Keratinocyte (primary cell): Measurements from ENCODE around the gene ZNF416. TPM values are rescaled to one million over a fixed set of nuclear protein-coding genes. Genes with fewer than 3 reads are reported as not detected.

ENCODE experiments used
- DNase-seq: peaks from one replicate; pipeline ENCODE4 v3.0.0-alpha.2; 2011; ENCODE audit warnings: low read depth, missing footprints, low spot score
- FAIRE-seq: peaks from 2 replicates; lab custom pipeline; 2011; peaks lifted over from hg19 to GRCh38; lab: Jason Lieb, UNC
- H2AFZ ChIP-seq: 2 replicates; pipeline ENCODE4 v1.6.0; 2012; ENCODE audit warnings: low read length, control low read depth, inconsistent platforms; ENCODE audit not compliant: control insufficient read depth
- H3K27ac ChIP-seq: 2 replicates; pipeline ENCODE4 v1.5.1; 2011; ENCODE audit warnings: low read length; ENCODE audit not compliant: control insufficient read depth, insufficient read depth
- H3K27me3 ChIP-seq: 3 replicates; pipeline ENCODE4 v1.6.0; 2011; ENCODE audit warnings: low read length; ENCODE audit not compliant: control insufficient read depth, insufficient read depth; ENCODE audit errors: extremely low read depth
- H3K36me3 ChIP-seq, 2 experiments: 2 replicates in 1 of 2; 3 replicates in 1 of 2; pipeline ENCODE4 v1.5.1; 2011; ENCODE audit warnings: low read length in 2 of 2, mild to moderate bottlenecking in 1 of 2; ENCODE audit not compliant: control insufficient read depth in 2 of 2, insufficient read depth in 2 of 2; ENCODE audit errors: extremely low read depth in 1 of 2
- H3K4me1 ChIP-seq: 3 replicates; pipeline ENCODE4 v1.5.1; 2011; ENCODE audit warnings: low read length; ENCODE audit not compliant: control insufficient read depth, insufficient read depth; ENCODE audit errors: extremely low read depth
- H3K4me2 ChIP-seq: 3 replicates; pipeline ENCODE4 v1.6.0; 2011; ENCODE audit warnings: low read depth, low read length; ENCODE audit not compliant: control insufficient read depth, insufficient read depth; ENCODE audit errors: extremely low read depth
- H3K4me3 ChIP-seq, 3 experiments: fragments of 200-600 bp in 1 of 3; sonication (generic) in 1 of 3; 2 replicates in 2 of 3; 3 replicates in 1 of 3; pipeline ENCODE4 v1.5.1; 2011 to 2016; ENCODE audit warnings: low read length in 3 of 3, mild to moderate bottlenecking in 3 of 3, control low read depth in 2 of 3, inconsistent platforms in 1 of 3, low read depth in 1 of 3, mixed read lengths in 1 of 3, mixed run types in 1 of 3, moderate library complexity in 1 of 3; ENCODE audit not compliant: control insufficient read depth in 2 of 3, insufficient read depth in 2 of 3; ENCODE audit errors: extremely low read depth in 1 of 3
- H3K79me2 ChIP-seq: 2 replicates; pipeline ENCODE4 v1.6.0; 2012; ENCODE audit warnings: low read length; ENCODE audit not compliant: control insufficient read depth, insufficient read depth
- H3K9ac ChIP-seq: 3 replicates; pipeline ENCODE4 v1.6.0; 2011; ENCODE audit warnings: low read length; ENCODE audit not compliant: control insufficient read depth, insufficient read depth; ENCODE audit errors: extremely low read depth
- H3K9me1 ChIP-seq: 3 replicates; pipeline ENCODE4 v1.6.0; 2011; ENCODE audit warnings: low read length; ENCODE audit not compliant: control insufficient read depth, insufficient read depth; ENCODE audit errors: extremely low read depth
- H3K9me3 ChIP-seq: 2 replicates; pipeline ENCODE4 v1.5.1; 2012; ENCODE audit warnings: low read depth, low read length; ENCODE audit not compliant: control insufficient read depth
- H4K20me1 ChIP-seq: 3 replicates; pipeline ENCODE4 v1.6.0; 2011; ENCODE audit warnings: low read length; ENCODE audit not compliant: control insufficient read depth, insufficient read depth; ENCODE audit errors: extremely low read depth
- EZH2 ChIP-seq: IDR thresholded peaks from one replicate; pipeline ENCODE4 v1.6.1; 2012; ENCODE audit warnings: inconsistent platforms, mild to moderate bottlenecking, low read length, moderate library complexity
- dilution Hi-C: fragments of 300-500 bp; cut with MboI; formaldehyde crosslinking; loops from one replicate; pipeline ENCODE4 v1.7.0; 2020; ENCODE audit warnings: low sequenced_read_pairs; ENCODE audit not compliant: extremely low pct_ligation_motif_present
- polyA plus RNA-seq, 5 experiments: library from polyadenylated mRNA; depleted of rRNA in 3 of 5; stranded (reverse) in 3 of 5; stranded (forward) in 1 of 5; unstranded in 1 of 5; fragments of >200 nt; gene quantifications; 1 replicate in 1 of 5; 2 replicates in 3 of 5; 3 replicates in 1 of 5; pipeline versions ENCODE4 v1.2.1 to v1.2.3, GENCODE V29; 2011 to 2012; ENCODE audit warnings: missing spikeins in 2 of 5, low read depth in 1 of 5, low replicate concordance in 1 of 5
- TF ChIP-seq, protein P1 (sequence below), 3 experiments: IDR thresholded peaks in 1 of 3; conservative IDR thresholded peaks in 1 of 3; optimal IDR thresholded peaks in 1 of 3; 2 replicates in 2 of 3; 3 replicates in 1 of 3; pipeline versions ENCODE3 to v1.5.1; 2011; ENCODE audit warnings: low read length in 3 of 3, mild to moderate bottlenecking in 3 of 3, moderate library complexity in 2 of 3, control low read depth in 1 of 3, inconsistent platforms in 1 of 3; ENCODE audit not compliant: insufficient read depth in 2 of 3; ENCODE audit errors: extremely low read depth in 1 of 3

The ZNF416 gene
- polyA plus RNA-seq, 1 donor (not counting 4 experiments of a cell fraction or from before 2014, with no cell fraction given): 4.4 TPM

DNA sequence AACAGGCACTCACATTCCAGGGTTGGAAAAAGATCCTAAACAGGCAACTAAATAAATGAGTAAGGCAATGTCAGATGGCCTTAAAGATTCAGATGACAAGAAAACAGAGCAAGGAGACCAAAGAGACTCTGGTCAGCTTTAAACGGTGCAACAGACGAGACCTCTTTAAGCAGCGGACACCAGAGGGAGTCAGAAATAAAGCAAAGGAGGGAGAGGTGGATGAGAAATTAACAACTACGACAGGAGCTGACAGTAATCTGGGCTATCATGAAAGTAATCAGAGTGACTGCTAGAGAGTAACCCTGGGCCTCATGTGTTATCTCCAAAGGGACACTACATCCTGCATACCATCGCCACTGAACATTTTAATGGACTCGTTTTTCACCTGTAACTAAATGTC lies 20.2 kb downstream of the ZNF416 start:
- FAIRE-seq (peak; percentile 67), DNase-seq (no peak)
- H3K4me1 ChIP-seq: peaks cover 16% of the 10 kb centered on the region
- dilution Hi-C loops: no loop called here
- TF ChIP-seq EZH2: no peak
- TF ChIP-seq, protein P1, sequence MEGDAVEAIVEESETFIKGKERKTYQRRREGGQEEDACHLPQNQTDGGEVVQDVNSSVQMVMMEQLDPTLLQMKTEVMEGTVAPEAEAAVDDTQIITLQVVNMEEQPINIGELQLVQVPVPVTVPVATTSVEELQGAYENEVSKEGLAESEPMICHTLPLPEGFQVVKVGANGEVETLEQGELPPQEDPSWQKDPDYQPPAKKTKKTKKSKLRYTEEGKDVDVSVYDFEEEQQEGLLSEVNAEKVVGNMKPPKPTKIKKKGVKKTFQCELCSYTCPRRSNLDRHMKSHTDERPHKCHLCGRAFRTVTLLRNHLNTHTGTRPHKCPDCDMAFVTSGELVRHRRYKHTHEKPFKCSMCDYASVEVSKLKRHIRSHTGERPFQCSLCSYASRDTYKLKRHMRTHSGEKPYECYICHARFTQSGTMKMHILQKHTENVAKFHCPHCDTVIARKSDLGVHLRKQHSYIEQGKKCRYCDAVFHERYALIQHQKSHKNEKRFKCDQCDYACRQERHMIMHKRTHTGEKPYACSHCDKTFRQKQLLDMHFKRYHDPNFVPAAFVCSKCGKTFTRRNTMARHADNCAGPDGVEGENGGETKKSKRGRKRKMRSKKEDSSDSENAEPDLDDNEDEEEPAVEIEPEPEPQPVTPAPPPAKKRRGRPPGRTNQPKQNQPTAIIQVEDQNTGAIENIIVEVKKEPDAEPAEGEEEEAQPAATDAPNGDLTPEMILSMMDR (optimal IDR thresholded peaks at IDR 0.05 in 1 of 3, IDR thresholded peaks at IDR 0.05 in 1 of 3, conservative IDR thresholded peaks at IDR 0.05 in 1 of 3; ENCODE audit: extremely low read depth in 1 of 3, insufficient read depth in 2 of 3, low read length in 3 of 3): peak in 1 of 3 experiments; percentile 10
- H3K4me2 ChIP-seq: peak overlapping the region; percentile 94
- H3K79me2 ChIP-seq: peaks cover 23% of the 10 kb centered on the region
- H2AFZ ChIP-seq: peak overlapping the region; percentile 96
- H3K4me3 ChIP-seq: peak overlapping the region; percentile 67 to 89 (median 69)
- H4K20me1 ChIP-seq: no peaks in the 10 kb centered on the region
- peaks cover 10 to 19% of the 10 kb centered on the region in 2 experiments for H3K36me3 ChIP-seq
- H3K27ac ChIP-seq: no peak overlapping the region
- no peaks in the 10 kb centered on the region for H3K9me1 ChIP-seq
- H3K9ac ChIP-seq: peak overlapping the region; percentile 82
- no peaks in the 10 kb centered on the region for H3K27me3 ChIP-seq
- H3K9me3 ChIP-seq: no peaks in the 10 kb centered on the region

DNA sequence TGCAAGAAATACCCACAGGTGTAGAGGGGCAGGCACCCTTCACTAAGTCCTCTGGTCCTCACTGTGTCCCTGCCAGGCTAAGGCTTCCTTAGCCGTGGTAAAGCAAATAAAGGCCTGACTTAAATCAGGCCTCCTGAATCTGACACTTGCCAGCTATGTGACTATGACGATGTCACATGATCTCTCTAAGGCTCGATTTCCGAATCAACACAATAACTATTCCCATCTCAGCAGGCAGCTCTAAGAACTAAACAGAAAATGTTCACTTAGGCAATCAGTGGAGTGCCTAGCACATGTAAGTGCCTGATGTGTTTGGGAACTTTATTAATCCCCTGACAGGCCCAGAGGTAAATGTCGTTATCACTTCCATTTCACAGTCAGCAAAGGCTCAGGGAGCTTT lies 21.1 kb downstream of the ZNF416 start:
- no peaks in the 10 kb centered on the region for H3K9me3 ChIP-seq
- peak overlapping the region; percentile 94 for H3K4me2 ChIP-seq
- no peaks in the 10 kb centered on the region for H4K20me1 ChIP-seq
- H3K4me3 ChIP-seq: no peak overlapping the region
- no peak overlapping the region for H3K9ac ChIP-seq
- DNase-seq: no peak
- H3K9me1 ChIP-seq: no peaks in the 10 kb centered on the region
- H3K79me2 ChIP-seq: peaks cover 23% of the 10 kb centered on the region
- FAIRE-seq: no peak
- H3K27ac ChIP-seq: no peak overlapping the region
- peaks cover 14 to 25% of the 10 kb centered on the region in 2 experiments for H3K36me3 ChIP-seq
- peaks cover 16% of the 10 kb centered on the region for H3K4me1 ChIP-seq
- dilution Hi-C loops: no loop called here
- H2AFZ ChIP-seq: no peak overlapping the region
- no peak for TF ChIP-seq EZH2
- TF ChIP-seq, protein P1 (optimal IDR thresholded peaks at IDR 0.05 in 1 of 3, IDR thresholded peaks at IDR 0.05 in 1 of 3, conservative IDR thresholded peaks at IDR 0.05 in 1 of 3; ENCODE audit: extremely low read depth in 1 of 3, insufficient read depth in 2 of 3, low read length in 3 of 3): no peak
- no peaks in the 10 kb centered on the region for H3K27me3 ChIP-seq
